Measurements from ENCODE around the gene C5orf63. TPM values are rescaled to one million over a fixed set of nuclear protein-coding genes. Genes with fewer than 3 reads are reported as not detected.

C5orf63 gene
- total and polyA plus RNA-seq, 2 of the 13 experiments (the other 11 are each of a cell fraction or from before 2014, with no cell fraction given): 7.9 to 8.8 TPM

DNA sequence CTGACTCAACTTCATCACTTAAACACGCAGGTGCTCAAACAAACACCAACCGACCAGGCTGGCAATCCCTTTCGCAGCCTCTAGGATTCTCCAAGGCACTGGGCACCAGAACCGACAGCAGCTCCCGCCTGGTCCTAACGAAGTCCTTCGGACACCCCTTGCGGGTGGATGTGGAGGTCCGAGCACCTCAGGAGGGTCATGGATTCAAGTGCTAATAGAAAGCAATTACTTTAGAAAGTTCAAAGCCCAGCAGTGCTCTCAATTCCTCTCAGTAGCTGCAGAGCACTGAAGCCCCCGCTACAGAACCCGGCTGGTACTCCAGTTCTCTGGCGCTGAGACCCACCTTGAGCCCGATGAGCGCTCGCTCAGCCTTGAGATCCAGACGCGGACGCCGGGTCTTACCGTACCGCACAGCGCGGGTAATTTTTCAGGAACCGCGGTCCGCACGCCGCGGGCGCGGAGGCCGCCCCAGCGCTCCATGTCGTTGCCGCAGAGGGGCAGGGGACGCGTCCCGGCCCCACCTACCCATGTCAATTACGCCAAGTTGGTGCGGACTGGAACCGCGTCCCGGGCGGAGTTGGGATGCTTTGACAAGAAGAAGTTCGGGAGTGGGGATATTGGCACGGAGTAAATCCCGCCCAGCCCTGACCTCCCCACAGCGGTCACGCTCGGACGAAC is 43.6 kb downstream of the C5orf63 start (continued):
- TF ChIP-seq, protein P1, sequence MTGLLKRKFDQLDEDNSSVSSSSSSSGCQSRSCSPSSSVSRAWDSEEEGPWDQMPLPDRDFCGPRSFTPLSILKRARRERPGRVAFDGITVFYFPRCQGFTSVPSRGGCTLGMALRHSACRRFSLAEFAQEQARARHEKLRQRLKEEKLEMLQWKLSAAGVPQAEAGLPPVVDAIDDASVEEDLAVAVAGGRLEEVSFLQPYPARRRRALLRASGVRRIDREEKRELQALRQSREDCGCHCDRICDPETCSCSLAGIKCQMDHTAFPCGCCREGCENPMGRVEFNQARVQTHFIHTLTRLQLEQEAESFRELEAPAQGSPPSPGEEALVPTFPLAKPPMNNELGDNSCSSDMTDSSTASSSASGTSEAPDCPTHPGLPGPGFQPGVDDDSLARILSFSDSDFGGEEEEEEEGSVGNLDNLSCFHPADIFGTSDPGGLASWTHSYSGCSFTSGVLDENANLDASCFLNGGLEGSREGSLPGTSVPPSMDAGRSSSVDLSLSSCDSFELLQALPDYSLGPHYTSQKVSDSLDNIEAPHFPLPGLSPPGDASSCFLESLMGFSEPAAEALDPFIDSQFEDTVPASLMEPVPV (CRISPR knock-in tag; IDR thresholded peaks at IDR 0.05): 0 out of 2 replicates have a peak, but pooled peaks have one; percentile 26
- TF ChIP-seq, protein P2, sequence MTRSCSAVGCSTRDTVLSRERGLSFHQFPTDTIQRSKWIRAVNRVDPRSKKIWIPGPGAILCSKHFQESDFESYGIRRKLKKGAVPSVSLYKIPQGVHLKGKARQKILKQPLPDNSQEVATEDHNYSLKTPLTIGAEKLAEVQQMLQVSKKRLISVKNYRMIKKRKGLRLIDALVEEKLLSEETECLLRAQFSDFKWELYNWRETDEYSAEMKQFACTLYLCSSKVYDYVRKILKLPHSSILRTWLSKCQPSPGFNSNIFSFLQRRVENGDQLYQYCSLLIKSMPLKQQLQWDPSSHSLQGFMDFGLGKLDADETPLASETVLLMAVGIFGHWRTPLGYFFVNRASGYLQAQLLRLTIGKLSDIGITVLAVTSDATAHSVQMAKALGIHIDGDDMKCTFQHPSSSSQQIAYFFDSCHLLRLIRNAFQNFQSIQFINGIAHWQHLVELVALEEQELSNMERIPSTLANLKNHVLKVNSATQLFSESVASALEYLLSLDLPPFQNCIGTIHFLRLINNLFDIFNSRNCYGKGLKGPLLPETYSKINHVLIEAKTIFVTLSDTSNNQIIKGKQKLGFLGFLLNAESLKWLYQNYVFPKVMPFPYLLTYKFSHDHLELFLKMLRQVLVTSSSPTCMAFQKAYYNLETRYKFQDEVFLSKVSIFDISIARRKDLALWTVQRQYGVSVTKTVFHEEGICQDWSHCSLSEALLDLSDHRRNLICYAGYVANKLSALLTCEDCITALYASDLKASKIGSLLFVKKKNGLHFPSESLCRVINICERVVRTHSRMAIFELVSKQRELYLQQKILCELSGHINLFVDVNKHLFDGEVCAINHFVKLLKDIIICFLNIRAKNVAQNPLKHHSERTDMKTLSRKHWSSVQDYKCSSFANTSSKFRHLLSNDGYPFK (CRISPR knock-in tag; IDR thresholded peaks at IDR 0.05; ENCODE audit: borderline replicate concordance): 0 out of 2 replicates have a peak, but pooled peaks have one; percentile 6
- TF ChIP-seq YEATS2 (CRISPR knock-in tag; IDR thresholded peaks at IDR 0.05; ENCODE audit: borderline replicate concordance) (no peak), PRMT3 (CRISPR knock-in tag; IDR thresholded peaks at IDR 0.05; ENCODE audit: borderline replicate concordance, low read depth) (0 out of 2 replicates have a peak, but pooled peaks have one; percentile 55), ZNF772 (CRISPR knock-in tag; IDR thresholded peaks at IDR 0.05) (peak; percentile 10; the same call in 1 of the 2 replicates), FOXO1 (CRISPR knock-in tag; IDR thresholded peaks at IDR 0.05) (0 out of 2 replicates have a peak, but pooled peaks have one; percentile 20), ZNF264 (CRISPR knock-in tag; IDR thresholded peaks at IDR 0.05) (0 out of 2 replicates have a peak, but pooled peaks have one; percentile 3), DPF2 (CRISPR knock-in tag; IDR thresholded peaks at IDR 0.05; ENCODE audit: borderline replicate concordance, low read depth) (no peak), ZFP1 (CRISPR knock-in tag; IDR thresholded peaks at IDR 0.05) (no peak), ZNF3 (CRISPR knock-in tag; IDR thresholded peaks at IDR 0.05) (no peak), AGO2 (optimal IDR thresholded peaks at IDR 0.05; ENCODE audit: low read depth, low read length) (no peak), NR2F1 (CRISPR knock-in tag; IDR thresholded peaks at IDR 0.05) (no peak), ZNF766 (CRISPR knock-in tag; IDR thresholded peaks at IDR 0.05; ENCODE audit: borderline replicate concordance) (peak; percentile 18; the same call in 1 of the 2 replicates)
- TF ChIP-seq, protein P3, sequence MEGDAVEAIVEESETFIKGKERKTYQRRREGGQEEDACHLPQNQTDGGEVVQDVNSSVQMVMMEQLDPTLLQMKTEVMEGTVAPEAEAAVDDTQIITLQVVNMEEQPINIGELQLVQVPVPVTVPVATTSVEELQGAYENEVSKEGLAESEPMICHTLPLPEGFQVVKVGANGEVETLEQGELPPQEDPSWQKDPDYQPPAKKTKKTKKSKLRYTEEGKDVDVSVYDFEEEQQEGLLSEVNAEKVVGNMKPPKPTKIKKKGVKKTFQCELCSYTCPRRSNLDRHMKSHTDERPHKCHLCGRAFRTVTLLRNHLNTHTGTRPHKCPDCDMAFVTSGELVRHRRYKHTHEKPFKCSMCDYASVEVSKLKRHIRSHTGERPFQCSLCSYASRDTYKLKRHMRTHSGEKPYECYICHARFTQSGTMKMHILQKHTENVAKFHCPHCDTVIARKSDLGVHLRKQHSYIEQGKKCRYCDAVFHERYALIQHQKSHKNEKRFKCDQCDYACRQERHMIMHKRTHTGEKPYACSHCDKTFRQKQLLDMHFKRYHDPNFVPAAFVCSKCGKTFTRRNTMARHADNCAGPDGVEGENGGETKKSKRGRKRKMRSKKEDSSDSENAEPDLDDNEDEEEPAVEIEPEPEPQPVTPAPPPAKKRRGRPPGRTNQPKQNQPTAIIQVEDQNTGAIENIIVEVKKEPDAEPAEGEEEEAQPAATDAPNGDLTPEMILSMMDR (CRISPR knock-in tag; IDR thresholded peaks at IDR 0.05): peak; percentile 29; the same call in 1 of the 2 replicates
- TF ChIP-seq, protein P4, sequence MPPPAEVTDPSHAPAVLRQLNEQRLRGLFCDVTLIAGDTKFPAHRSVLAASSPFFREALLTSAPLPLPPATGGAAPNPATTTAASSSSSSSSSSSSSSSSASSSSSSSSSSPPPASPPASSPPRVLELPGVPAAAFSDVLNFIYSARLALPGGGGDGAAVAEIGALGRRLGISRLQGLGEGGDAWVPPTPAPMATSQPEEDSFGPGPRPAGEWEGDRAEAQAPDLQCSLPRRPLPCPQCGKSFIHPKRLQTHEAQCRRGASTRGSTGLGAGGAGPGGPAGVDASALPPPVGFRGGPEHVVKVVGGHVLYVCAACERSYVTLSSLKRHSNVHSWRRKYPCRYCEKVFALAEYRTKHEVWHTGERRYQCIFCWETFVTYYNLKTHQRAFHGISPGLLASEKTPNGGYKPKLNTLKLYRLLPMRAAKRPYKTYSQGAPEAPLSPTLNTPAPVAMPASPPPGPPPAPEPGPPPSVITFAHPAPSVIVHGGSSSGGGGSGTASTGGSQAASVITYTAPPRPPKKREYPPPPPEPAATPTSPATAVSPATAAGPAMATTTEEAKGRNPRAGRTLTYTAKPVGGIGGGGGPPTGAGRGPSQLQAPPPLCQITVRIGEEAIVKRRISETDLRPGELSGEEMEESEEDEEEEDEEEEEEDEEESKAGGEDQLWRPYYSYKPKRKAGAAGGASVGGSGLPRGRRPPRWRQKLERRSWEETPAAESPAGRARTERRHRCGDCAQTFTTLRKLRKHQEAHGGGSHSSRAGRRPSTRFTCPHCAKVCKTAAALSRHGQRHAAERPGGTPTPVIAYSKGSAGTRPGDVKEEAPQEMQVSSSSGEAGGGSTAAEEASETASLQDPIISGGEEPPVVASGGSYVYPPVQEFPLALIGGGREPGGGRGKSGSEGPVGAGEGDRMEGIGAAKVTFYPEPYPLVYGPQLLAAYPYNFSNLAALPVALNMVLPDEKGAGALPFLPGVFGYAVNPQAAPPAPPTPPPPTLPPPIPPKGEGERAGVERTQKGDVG (CRISPR knock-in tag; IDR thresholded peaks at IDR 0.05; ENCODE audit: borderline replicate concordance): 0 out of 2 replicates have a peak, but pooled peaks have one; percentile 55
- TF ChIP-seq, protein P5, sequence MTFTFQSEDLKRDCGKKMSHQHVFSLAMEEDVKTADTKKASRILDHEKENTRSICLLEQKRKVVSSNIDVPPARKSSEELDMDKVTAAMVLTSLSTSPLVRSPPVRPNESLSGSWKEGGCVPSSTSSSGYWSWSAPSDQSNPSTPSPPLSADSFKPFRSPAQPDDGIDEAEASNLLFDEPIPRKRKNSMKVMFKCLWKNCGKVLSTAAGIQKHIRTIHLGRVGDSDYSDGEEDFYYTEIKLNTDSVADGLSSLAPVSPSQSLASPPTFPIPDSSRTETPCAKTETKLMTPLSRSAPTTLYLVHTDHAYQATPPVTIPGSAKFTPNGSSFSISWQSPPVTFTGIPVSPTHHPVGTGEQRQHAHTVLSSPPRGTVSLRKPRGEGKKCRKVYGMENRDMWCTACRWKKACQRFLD (CRISPR knock-in tag; IDR thresholded peaks at IDR 0.05; ENCODE audit: borderline replicate concordance): no peak
